ENCODE results near the gene STRN3.
A peak's percentile ranks its signal among the peaks of the same experiment; 100 is the strongest.
"Not testable (repeated sequence)": the region's sequence is repeated elsewhere in the genome, so short reads cannot be mapped to it uniquely, and the experiment has no call there.

The STRN3 gene

DNA sequence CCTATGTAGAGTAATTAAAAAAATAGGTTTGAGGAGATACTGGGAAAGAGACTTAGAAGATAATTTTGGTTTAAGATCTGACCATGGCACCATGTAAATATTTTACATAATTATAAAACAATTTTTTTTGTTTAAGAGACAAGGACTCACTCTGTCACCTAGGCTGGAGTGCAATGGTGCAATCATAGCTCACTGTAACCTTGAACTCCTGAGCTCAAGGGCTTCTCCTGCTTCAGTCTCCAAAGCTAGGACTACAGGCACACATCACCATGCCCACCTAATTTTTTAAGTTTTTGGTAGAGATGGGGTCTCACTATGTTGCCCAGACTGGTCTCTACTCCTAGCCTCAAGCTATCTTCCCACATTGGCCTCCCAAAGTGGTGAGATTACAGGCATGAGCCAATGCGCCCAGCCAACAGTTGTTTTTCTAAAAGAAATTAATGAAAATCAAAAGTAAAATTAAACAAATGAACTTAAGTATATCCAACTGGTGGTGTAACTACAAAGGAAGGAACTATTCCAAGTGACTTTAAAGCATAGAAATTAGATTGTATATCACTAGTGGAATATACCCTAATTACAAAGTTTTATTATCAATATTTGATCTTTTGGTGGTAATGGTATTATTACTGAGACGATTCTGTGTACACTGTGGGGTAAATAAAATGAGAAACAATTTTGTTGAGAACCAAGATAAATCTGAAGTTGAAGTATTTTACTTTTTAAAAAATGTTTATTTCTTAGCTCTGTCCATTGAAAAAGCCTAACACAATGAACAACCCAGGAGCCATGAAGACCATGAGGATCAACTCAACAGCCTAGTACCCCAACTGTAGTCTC, 122.7 kb downstream of the STRN3 start:
- Mint-ChIP-seq H3K9me3 (no peaks in the 10 kb centered on the region), H3K36me3 (ENCODE audit: low read depth) (peaks cover 22% of the 10 kb centered on the region), H3K4me1 (no peaks in the 10 kb centered on the region), H3K4me3 (no peak overlapping the region), H3K27me3 (no peaks in the 10 kb centered on the region), H3K27ac (no peak overlapping the region)
- no peak for DNase-seq
- no peak for ATAC-seq

- H3K36me3 Mint-ChIP-seq (ENCODE audit: low read depth), result peaks cover 32% of the 10 kb centered on the region
- ATAC-seq, H3K4me3 Mint-ChIP-seq, H3K27ac Mint-ChIP-seq, H3K27me3 Mint-ChIP-seq, H3K9me3 Mint-ChIP-seq, H3K4me1 Mint-ChIP-seq, DNase-seq: not testable (repeated sequence)
Measured at GRCh38 chr14:30897121-30897520, 129.1 kb downstream of the STRN3 start.

DNA sequence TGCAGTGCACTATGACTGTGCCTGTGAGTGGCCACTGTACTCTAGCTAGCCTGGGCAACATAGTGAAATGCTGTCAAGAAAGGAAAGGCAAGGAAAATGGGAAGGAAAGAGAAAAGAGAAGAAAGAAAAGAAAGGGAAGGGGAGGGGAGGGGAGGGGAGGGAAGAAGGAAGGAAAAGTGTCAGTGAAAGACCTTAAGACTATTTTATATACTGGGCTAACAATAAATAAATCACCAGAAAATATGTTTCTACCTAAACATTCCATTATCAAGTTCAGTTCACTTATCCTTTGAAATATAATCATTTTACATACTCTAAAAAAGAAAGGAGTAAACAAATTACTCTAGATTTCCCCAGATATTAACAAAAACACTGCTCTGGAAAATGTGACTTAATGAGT, 129.7 kb downstream of the STRN3 start:
- DNase-seq (no peak), ATAC-seq (no peak)
- Mint-ChIP-seq H3K4me3 (no peak overlapping the region), H3K4me1 (no peaks in the 10 kb centered on the region), H3K27ac (no peak overlapping the region), H3K36me3 (ENCODE audit: low read depth) (peaks cover 28% of the 10 kb centered on the region), H3K9me3 (no peaks in the 10 kb centered on the region), H3K27me3 (no peaks in the 10 kb centered on the region)

GRCh38 chr14:30894923-30895515, 131.2 kb downstream of the STRN3 start:
- DNase-seq (no peak), ATAC-seq (no peak)
- no peak overlapping the region for H3K27ac Mint-ChIP-seq
- no peaks in the 10 kb centered on the region for H3K27me3 Mint-ChIP-seq
- no peak overlapping the region for H3K4me3 Mint-ChIP-seq
- no peaks in the 10 kb centered on the region for H3K4me1 Mint-ChIP-seq
- H3K9me3 Mint-ChIP-seq, result no peaks in the 10 kb centered on the region
- peaks cover 25% of the 10 kb centered on the region for H3K36me3 Mint-ChIP-seq (ENCODE audit: low read depth)

DNA sequence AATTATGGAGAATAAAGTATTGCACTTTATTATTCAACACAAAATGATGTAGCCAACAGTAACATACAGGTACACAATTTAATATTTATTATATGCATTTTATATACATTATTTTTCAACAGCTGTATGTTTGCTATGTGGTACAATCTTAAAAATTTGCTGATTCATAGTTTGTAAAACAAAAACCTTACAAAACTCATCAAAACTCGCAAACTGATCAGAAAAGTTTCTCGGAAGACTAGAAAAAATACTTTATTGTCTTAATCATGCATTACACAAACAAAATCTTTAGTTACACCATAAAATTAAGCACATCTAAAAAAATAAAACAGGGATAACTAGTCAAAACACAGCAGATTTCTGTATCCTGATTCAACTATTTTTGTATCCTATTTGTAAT, 132.4 kb downstream of the STRN3 start:
- DNase-seq (no peak), ATAC-seq (no peak)
- Mint-ChIP-seq H3K4me1 (peaks cover 5% of the 10 kb centered on the region), H3K9me3 (no peaks in the 10 kb centered on the region), H3K36me3 (ENCODE audit: low read depth) (peaks cover 22% of the 10 kb centered on the region), H3K4me3 (no peak overlapping the region), H3K27me3 (no peaks in the 10 kb centered on the region), H3K27ac (no peak overlapping the region)

DNA sequence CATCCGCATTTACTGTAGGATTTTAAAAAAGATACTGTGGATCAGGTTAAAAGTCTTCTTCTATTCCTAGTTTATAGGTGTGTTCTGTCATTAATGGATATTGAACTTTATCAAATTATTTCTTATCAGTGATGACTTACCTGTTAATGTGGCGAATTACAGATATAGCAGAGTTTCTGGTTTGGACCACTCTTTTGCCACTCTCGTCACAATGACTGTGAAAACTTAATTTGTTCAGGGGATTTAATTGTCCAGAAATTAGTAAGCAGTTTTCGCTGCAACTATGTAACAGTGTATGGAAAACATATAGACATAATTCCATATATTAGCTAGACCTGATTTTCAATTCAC, 137.0 kb downstream of the STRN3 start:
- Mint-ChIP-seq H3K27ac (peak overlapping the region; percentile 29), H3K27me3 (no peaks in the 10 kb centered on the region), H3K36me3 (ENCODE audit: low read depth) (peaks cover 2% of the 10 kb centered on the region), H3K9me3 (no peaks in the 10 kb centered on the region), H3K4me3 (no peak overlapping the region), H3K4me1 (peaks cover 9% of the 10 kb centered on the region)
- no peak for DNase-seq
- no peak for ATAC-seq

- H3K27me3 Mint-ChIP-seq, result no peaks in the 10 kb centered on the region
- no peak overlapping the region for H3K4me3 Mint-ChIP-seq
- peaks cover 9% of the 10 kb centered on the region for H3K4me1 Mint-ChIP-seq
- ATAC-seq (no peak), DNase-seq (no peak)
- peaks cover 2% of the 10 kb centered on the region for H3K36me3 Mint-ChIP-seq (ENCODE audit: low read depth)
- H3K27ac Mint-ChIP-seq, result no peak overlapping the region
- H3K9me3 Mint-ChIP-seq, result no peaks in the 10 kb centered on the region
Measured at GRCh38 chr14:30888480-30889243, 137.5 kb downstream of the STRN3 start.

DNA sequence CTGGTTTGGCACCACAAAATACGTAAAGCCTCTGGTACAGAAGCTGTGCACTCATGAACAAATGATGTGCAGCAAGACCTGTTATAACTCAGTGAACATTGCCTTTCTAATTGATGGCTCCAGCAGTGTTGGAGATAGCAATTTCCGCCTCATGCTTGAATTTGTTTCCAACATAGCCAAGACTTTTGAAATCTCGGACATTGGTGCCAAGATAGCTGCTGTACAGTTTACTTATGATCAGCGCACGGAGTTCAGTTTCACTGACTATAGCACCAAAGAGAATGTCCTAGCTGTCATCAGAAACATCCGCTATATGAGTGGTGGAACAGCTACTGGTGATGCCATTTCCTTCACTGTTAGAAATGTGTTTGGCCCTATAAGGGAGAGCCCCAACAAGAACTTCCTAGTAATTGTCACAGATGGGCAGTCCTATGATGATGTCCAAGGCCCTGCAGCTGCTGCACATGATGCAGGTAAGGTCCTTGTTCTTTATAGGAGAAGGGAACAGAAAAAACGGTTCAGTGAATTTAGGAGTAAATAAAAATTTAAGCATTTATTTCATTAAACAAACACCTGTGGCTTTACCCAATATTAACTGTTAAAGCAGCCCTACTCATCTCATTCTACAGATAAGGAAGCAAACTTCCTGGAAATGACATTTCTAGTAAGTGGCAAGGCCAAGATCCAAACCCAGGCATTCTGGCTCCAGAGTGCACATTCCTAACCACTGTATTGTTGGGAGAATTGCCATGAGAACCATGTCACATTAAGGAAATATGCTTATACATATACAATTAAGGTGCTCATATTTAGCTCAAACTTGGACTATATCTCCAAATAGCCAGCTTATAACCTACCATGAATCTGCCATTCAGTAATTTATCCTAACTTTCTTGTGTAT, 140.1 kb downstream of the STRN3 start:
- H3K4me1 Mint-ChIP-seq, result peaks cover 9% of the 10 kb centered on the region
- no peaks in the 10 kb centered on the region for H3K27me3 Mint-ChIP-seq
- no peak overlapping the region for H3K27ac Mint-ChIP-seq
- H3K36me3 Mint-ChIP-seq (ENCODE audit: low read depth), result no peaks in the 10 kb centered on the region
- DNase-seq (no peak), ATAC-seq (no peak)
- H3K4me3 Mint-ChIP-seq, result no peak overlapping the region
- H3K9me3 Mint-ChIP-seq, result no peaks in the 10 kb centered on the region

- no peak overlapping the region for H3K27ac Mint-ChIP-seq
- H3K36me3 Mint-ChIP-seq (ENCODE audit: low read depth), result no peaks in the 10 kb centered on the region
- no peaks in the 10 kb centered on the region for H3K9me3 Mint-ChIP-seq
- H3K4me1 Mint-ChIP-seq, result peaks cover 9% of the 10 kb centered on the region
- no peaks in the 10 kb centered on the region for H3K27me3 Mint-ChIP-seq
- H3K4me3 Mint-ChIP-seq, result no peak overlapping the region
- ATAC-seq (no peak), DNase-seq (no peak)
Measured at GRCh38 chr14:30884901-30885300, 141.3 kb downstream of the STRN3 start.

DNA sequence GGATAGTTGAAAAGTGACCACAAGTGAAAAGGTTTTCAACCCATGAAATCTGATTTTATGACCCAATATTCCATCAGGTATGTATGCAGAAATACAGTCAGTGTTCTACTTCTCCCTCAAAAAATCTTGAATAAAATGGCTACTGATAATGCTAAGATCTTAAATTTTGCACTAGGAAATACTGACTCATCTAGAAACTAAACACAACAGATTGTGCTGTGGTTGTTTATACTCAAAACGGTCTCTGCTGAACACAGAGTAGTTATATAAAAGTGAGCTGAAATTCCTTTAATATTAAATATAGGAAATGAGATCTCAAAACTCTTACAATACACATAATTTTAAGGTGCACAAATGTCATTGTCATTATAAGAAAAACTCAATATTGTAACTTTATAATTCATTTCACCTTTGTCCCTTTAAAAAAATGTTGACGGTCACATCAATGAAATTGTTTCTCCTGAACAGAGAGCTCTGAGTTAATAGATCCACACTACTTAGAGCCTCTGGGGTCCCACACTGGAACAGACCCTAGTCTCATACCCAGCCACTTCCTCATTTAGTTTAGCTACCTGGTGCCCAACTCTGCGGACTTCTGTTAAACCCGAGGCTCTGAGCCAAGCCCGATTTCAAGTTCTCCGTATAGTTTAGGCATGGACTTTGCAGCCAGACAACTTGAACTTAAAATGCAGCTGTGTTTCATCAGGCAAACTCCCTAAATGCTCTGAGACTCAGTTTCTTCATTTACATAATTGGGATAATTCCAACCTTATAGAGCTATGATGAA, 142.5 kb downstream of the STRN3 start:
- peaks cover 3% of the 10 kb centered on the region for H3K4me1 Mint-ChIP-seq
- H3K9me3 Mint-ChIP-seq, result no peaks in the 10 kb centered on the region
- DNase-seq (no peak), ATAC-seq (no peak)
- no peak overlapping the region for H3K27ac Mint-ChIP-seq
- H3K36me3 Mint-ChIP-seq (ENCODE audit: low read depth), result no peaks in the 10 kb centered on the region
- H3K4me3 Mint-ChIP-seq, result no peak overlapping the region
- H3K27me3 Mint-ChIP-seq, result no peaks in the 10 kb centered on the region

DNA sequence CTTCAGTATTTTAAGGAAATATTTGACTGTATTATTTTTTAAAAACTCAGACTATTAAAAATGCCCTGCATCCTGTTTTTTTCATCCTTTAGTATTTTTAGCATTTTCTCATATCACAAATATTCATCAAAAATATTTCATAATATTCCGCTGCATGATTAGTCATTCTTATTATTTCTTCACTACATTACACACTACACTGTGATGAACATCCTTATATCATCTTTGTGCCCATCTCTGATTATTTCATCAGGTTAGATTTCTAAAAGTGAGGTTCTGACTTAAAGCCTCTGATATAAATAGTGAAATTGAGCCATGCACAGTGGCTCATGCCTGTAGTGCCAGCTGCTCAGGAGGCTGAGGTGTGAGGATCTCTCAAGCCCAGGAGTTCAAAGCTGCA, 143.7 kb downstream of the STRN3 start:
- Mint-ChIP-seq H3K9me3 (no peaks in the 10 kb centered on the region), H3K27me3 (peaks cover 2% of the 10 kb centered on the region), H3K4me1 (no peaks in the 10 kb centered on the region), H3K36me3 (ENCODE audit: low read depth) (no peaks in the 10 kb centered on the region), H3K27ac (no peak overlapping the region), H3K4me3 (no peak overlapping the region)
- no peak for ATAC-seq
- DNase-seq, result no peak

- Mint-ChIP-seq H3K27ac (no peak overlapping the region), H3K4me3 (no peak overlapping the region), H3K9me3 (no peaks in the 10 kb centered on the region), H3K4me1 (peaks cover 12% of the 10 kb centered on the region), H3K36me3 (ENCODE audit: low read depth) (no peaks in the 10 kb centered on the region), H3K27me3 (peaks cover 39% of the 10 kb centered on the region)
- DNase-seq (no peak), ATAC-seq (no peak)
Measured at GRCh38 chr14:30876692-30877091, 149.5 kb downstream of the STRN3 start.

- no peak for DNase-seq
- Mint-ChIP-seq H3K4me1 (peaks cover 12% of the 10 kb centered on the region), H3K27ac (peak overlapping the region; percentile 71), H3K4me3 (peak overlapping the region; percentile 70), H3K36me3 (ENCODE audit: low read depth) (no peaks in the 10 kb centered on the region), H3K27me3 (peaks cover 42% of the 10 kb centered on the region), H3K9me3 (no peaks in the 10 kb centered on the region)
- ATAC-seq, result no peak
Measured at GRCh38 chr14:30875788-30876053, 150.5 kb downstream of the STRN3 start.
